ENCODE data around the gene GNAI3.

DNA sequence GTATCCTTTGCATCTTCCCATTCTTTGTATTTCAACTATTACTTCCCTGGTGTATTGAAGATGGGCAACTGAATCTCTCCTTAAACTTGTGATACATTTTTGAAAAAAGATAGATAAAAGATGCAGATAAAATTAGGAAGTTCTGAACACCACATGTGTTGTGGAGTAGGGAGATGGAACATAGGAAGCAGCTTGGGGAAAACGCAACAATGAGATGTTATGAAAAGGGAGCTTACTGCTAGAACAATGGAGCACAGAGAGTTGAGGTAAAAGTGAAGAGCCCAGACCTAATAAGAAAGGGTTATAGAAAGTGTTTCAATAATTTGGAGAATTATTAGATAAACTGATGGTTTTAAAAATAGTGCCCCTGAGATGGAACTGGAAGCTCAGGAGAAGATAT is 20.9 kb downstream of the GNAI3 start:
- TF ChIP-seq, protein P1, sequence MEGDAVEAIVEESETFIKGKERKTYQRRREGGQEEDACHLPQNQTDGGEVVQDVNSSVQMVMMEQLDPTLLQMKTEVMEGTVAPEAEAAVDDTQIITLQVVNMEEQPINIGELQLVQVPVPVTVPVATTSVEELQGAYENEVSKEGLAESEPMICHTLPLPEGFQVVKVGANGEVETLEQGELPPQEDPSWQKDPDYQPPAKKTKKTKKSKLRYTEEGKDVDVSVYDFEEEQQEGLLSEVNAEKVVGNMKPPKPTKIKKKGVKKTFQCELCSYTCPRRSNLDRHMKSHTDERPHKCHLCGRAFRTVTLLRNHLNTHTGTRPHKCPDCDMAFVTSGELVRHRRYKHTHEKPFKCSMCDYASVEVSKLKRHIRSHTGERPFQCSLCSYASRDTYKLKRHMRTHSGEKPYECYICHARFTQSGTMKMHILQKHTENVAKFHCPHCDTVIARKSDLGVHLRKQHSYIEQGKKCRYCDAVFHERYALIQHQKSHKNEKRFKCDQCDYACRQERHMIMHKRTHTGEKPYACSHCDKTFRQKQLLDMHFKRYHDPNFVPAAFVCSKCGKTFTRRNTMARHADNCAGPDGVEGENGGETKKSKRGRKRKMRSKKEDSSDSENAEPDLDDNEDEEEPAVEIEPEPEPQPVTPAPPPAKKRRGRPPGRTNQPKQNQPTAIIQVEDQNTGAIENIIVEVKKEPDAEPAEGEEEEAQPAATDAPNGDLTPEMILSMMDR (conservative IDR thresholded peaks at IDR 0.05) = no peak
- TF ChIP-seq ZFX (IDR thresholded peaks at IDR 0.05) = no peak
